GM23248 (cell line): ENCODE measurements around the gene C16orf92. TPM values are rescaled to one million over a fixed set of nuclear protein-coding genes. Genes with fewer than 3 reads are reported as not detected.
A peak's percentile ranks its signal among the peaks of the same experiment; 100 is the strongest.
"Not testable (repeated sequence)": the region's sequence is repeated elsewhere in the genome, so short reads cannot be mapped to it uniquely, and the experiment has no call there.

Experiments used
- DNase-seq: peaks from one replicate; pipeline ENCODE4 v3.0.0-alpha.2; 2015
- H2AFZ ChIP-seq: fragments of 200-600 bp; sonication (generic); 2 replicates; pipeline ENCODE4 v1.6.1; 2016; ENCODE audit warnings: antibody characterized with exemption
- H3F3A ChIP-seq: fragments of 200-600 bp; sonication (generic); 2 replicates; pipeline ENCODE4 v1.6.1; 2016; ENCODE audit warnings: mild to moderate bottlenecking, antibody characterized with exemption, mixed run types; ENCODE audit not compliant: insufficient read depth
- H3K27ac ChIP-seq: fragments of 200-600 bp; sonication (generic); 2 replicates; pipeline ENCODE4 v1.5.1; 2016; ENCODE audit warnings: mild to moderate bottlenecking
- H3K27me3 ChIP-seq: fragments of 200-600 bp; sonication (generic); replicated peaks from 2 replicates; pipeline ENCODE4 v1.6.1; 2016; ENCODE audit warnings: mild to moderate bottlenecking; ENCODE audit not compliant: insufficient read depth
- H3K36me3 ChIP-seq: fragments of 200-600 bp; sonication (generic); 2 replicates; pipeline ENCODE4 v1.6.1; 2016; ENCODE audit warnings: low read depth, mild to moderate bottlenecking
- H3K4me1 ChIP-seq: fragments of 200-600 bp; sonication (generic); 2 replicates; pipeline ENCODE4 v1.6.1; 2016; ENCODE audit warnings: mild to moderate bottlenecking; ENCODE audit not compliant: insufficient read depth
- H3K4me2 ChIP-seq: fragments of 200-600 bp; sonication (generic); one replicate; pipeline ENCODE4 v1.6.1; 2016; ENCODE audit warnings: mild to moderate bottlenecking; ENCODE audit not compliant: unreplicated experiment
- H3K4me3 ChIP-seq: fragments of 200-600 bp; sonication (generic); 2 replicates; pipeline ENCODE4 v1.5.1; 2016; ENCODE audit warnings: mild to moderate bottlenecking
- H3K79me2 ChIP-seq: fragments of 200-600 bp; sonication (generic); 2 replicates; pipeline ENCODE4 v1.6.1; 2016; ENCODE audit warnings: mild to moderate bottlenecking; ENCODE audit not compliant: insufficient read depth
- H3K9ac ChIP-seq: fragments of 200-600 bp; sonication (generic); 2 replicates; pipeline ENCODE4 v1.6.1; 2016; ENCODE audit warnings: mild to moderate bottlenecking
- H3K9me2 ChIP-seq: fragments of 200-600 bp; sonication (generic); 2 replicates; pipeline ENCODE4 v1.6.1; 2016; ENCODE audit warnings: mixed run types, mild to moderate bottlenecking, moderate library complexity; ENCODE audit not compliant: insufficient read depth
- H3K9me3 ChIP-seq: fragments of 200-600 bp; sonication (generic); one replicate; pipeline ENCODE4 v1.6.1; 2017; ENCODE audit warnings: low read depth
- H4K20me1 ChIP-seq: fragments of 200-600 bp; sonication (generic); 2 replicates; pipeline ENCODE4 v1.6.0; 2016; ENCODE audit not compliant: insufficient read depth
- EZH2 ChIP-seq: fragments of 200-600 bp; sonication (generic); IDR thresholded peaks from 2 replicates; pipeline ENCODE4 v1.6.1; 2018; ENCODE audit warnings: antibody characterized with exemption, mild to moderate bottlenecking; ENCODE audit not compliant: insufficient read depth, poor library complexity, severe bottlenecking
- EZH2phosphoT487 ChIP-seq: fragments of 200-600 bp; sonication (generic); IDR thresholded peaks from 2 replicates; pipeline ENCODE4 v1.6.1; 2018; ENCODE audit warnings: antibody characterized with exemption, moderate library complexity, mild to moderate bottlenecking, low read depth; ENCODE audit not compliant: insufficient read depth
- WGBS, 2 experiments: methylation state at CpG; one replicate each; pipeline ENCODE4 v1.1.6; 2015 to 2017; ENCODE audit warnings: low lambda C conversion rate in 2 of 2, low coverage in 1 of 2; ENCODE audit errors: missing lambda C conversion rate in 2 of 2; 5-methylcytosine and 5-hydroxymethylcytosine counted together
- in situ Hi-C: fragments of 300-500 bp; cut with MboI; formaldehyde crosslinking; loops from 2 replicates; pipeline ENCODE4 v1.15.0; 2020
- polyA plus RNA-seq: library from polyadenylated mRNA; unstranded; fragments of >200 nt; fragmentation: Nextera tagmentation; extraction: Ambion mirVana; gene quantifications from 2 replicates; pipeline ENCODE4 v1.2.1, GENCODE V29; 2016
- total RNA-seq: library from RNA; depleted of rRNA; stranded (reverse); fragments of >200 nt; shearing (Covaris generic); gene quantifications from 2 replicates; pipeline ENCODE4 v1.2.3, GENCODE V29; 2014

The C16orf92 gene
- total and polyA plus RNA-seq, 2 experiments from 2014 or later = not detected

GRCh38 chr16:30032083-30032819 is 9.3 kb downstream of the C16orf92 start:
- H3F3A ChIP-seq = no peaks in the 10 kb centered on the region
- no peak overlapping the region for H3K27ac ChIP-seq
- H3K9me2 ChIP-seq = no peaks in the 10 kb centered on the region
- no peaks in the 10 kb centered on the region for H3K9me3 ChIP-seq
- DNase-seq = peak; percentile 65
- no peak overlapping the region for H3K9ac ChIP-seq
- H2AFZ ChIP-seq = no peak overlapping the region
- H3K4me2 ChIP-seq = no peak overlapping the region
- no peak overlapping the region for H3K4me3 ChIP-seq
- H3K36me3 ChIP-seq = no peaks in the 10 kb centered on the region
- H3K27me3 ChIP-seq = peaks cover 36% of the 10 kb centered on the region
- no peaks in the 10 kb centered on the region for H3K4me1 ChIP-seq
- no peaks in the 10 kb centered on the region for H3K79me2 ChIP-seq
- H4K20me1 ChIP-seq = no peaks in the 10 kb centered on the region
- in situ Hi-C loops = no loop called here
- TF ChIP-seq EZH2phosphoT487 (no peak), EZH2 (no peak)
- 16 to 17% methylated on average over 12 of the region's 12 CpGs for WGBS, 2 experiments

GRCh38 chr16:30033270-30033669 is 10.3 kb downstream of the C16orf92 start:
- Histone ChIP-seq H3K4me1 (no peaks in the 10 kb centered on the region), H3K4me2 (no peak overlapping the region), H2AFZ (no peak overlapping the region), H4K20me1 (no peaks in the 10 kb centered on the region), H3F3A (no peaks in the 10 kb centered on the region), H3K79me2 (no peaks in the 10 kb centered on the region), H3K27me3 (peaks cover 32% of the 10 kb centered on the region), H3K9me3 (no peaks in the 10 kb centered on the region), H3K27ac (no peak overlapping the region), H3K4me3 (no peak overlapping the region), H3K9ac (no peak overlapping the region), H3K36me3 (no peaks in the 10 kb centered on the region), H3K9me2 (no peaks in the 10 kb centered on the region)
- TF ChIP-seq EZH2phosphoT487 (no peak), EZH2 (no peak)
- DNase-seq = no peak
- in situ Hi-C loops = no loop called here
- 75 to 81% methylated on average over 7 of the region's 7 CpGs for WGBS, 2 experiments

GRCh38 chr16:30040221-30040620 is 17.2 kb downstream of the C16orf92 start:
- H3K27ac ChIP-seq = no peak overlapping the region
- H3F3A ChIP-seq = no peaks in the 10 kb centered on the region
- no peak overlapping the region for H3K9ac ChIP-seq
- DNase-seq = no peak
- H3K79me2 ChIP-seq = no peaks in the 10 kb centered on the region
- no peak overlapping the region for H3K4me3 ChIP-seq
- 58 to 59% methylated on average over 5 of the region's 5 CpGs for WGBS, 2 experiments
- no peak overlapping the region for H3K4me2 ChIP-seq
- H3K9me2 ChIP-seq = no peaks in the 10 kb centered on the region
- H4K20me1 ChIP-seq = no peaks in the 10 kb centered on the region
- in situ Hi-C loops = no loop called here
- no peaks in the 10 kb centered on the region; the same call in 1 of the 2 replicates for H3K27me3 ChIP-seq
- H3K9me3 ChIP-seq = no peaks in the 10 kb centered on the region
- no peak overlapping the region for H2AFZ ChIP-seq
- no peaks in the 10 kb centered on the region for H3K4me1 ChIP-seq
- TF ChIP-seq EZH2phosphoT487 (no peak), EZH2 (no peak)
- no peaks in the 10 kb centered on the region for H3K36me3 ChIP-seq

GRCh38 chr16:30040690-30041089 is 17.7 kb downstream of the C16orf92 start:
- H3K4me3 ChIP-seq, H4K20me1 ChIP-seq, in situ Hi-C loops, H3K79me2 ChIP-seq, H3K27me3 ChIP-seq, DNase-seq, H3K27ac ChIP-seq, H3K4me2 ChIP-seq, H2AFZ ChIP-seq, H3K9me3 ChIP-seq, H3K4me1 ChIP-seq, H3F3A ChIP-seq, H3K9me2 ChIP-seq, H3K9ac ChIP-seq, H3K36me3 ChIP-seq: not testable (repeated sequence)
- WGBS, 2 experiments = 65 to 66% methylated on average over 5 of the region's 5 CpGs

GRCh38 chr16:30041841-30042240 is 18.8 kb downstream of the C16orf92 start:
- Histone ChIP-seq H3K27ac (no peak overlapping the region), H4K20me1 (no peaks in the 10 kb centered on the region), H3K9me3 (no peaks in the 10 kb centered on the region), H2AFZ (no peak overlapping the region), H3K4me1 (no peaks in the 10 kb centered on the region), H3K79me2 (no peaks in the 10 kb centered on the region), H3K9me2 (no peaks in the 10 kb centered on the region), H3K27me3 (no peaks in the 10 kb centered on the region), H3K9ac (no peak overlapping the region), H3K36me3 (no peaks in the 10 kb centered on the region), H3K4me2 (no peak overlapping the region), H3F3A (no peaks in the 10 kb centered on the region), H3K4me3 (no peak overlapping the region)
- 27 to 28% methylated on average over 5 of the region's 5 CpGs for WGBS, 2 experiments
- DNase-seq = peak; percentile 65
- in situ Hi-C loops = no loop called here
- no peak for TF ChIP-seq EZH2phosphoT487
